Left ventricle myocardium inferior (tissue), 1 donor: ENCODE results near the gene FNTB. TPM values are rescaled to one million over a fixed set of nuclear protein-coding genes. Genes with fewer than 3 reads are reported as not detected.

Source experiments
- DNase-seq: peaks from one replicate; pipeline ENCODE4 v3.0.0-alpha.2; 2020
- H3K27ac ChIP-seq: fragments of 200-600 bp; replicated peaks from 2 replicates; pipeline ENCODE4 v1.8.0; 2021
- H3K27me3 ChIP-seq: fragments of 200-600 bp; 2 replicates; pipeline ENCODE4 v1.8.0; 2021; ENCODE audit warnings: low read depth
- H3K36me3 ChIP-seq: fragments of 200-600 bp; 2 replicates; pipeline ENCODE4 v1.8.0; 2021
- H3K4me1 ChIP-seq: fragments of 200-600 bp; 2 replicates; pipeline ENCODE4 v1.8.0; 2021
- H3K4me3 ChIP-seq: fragments of 200-600 bp; 2 replicates; pipeline ENCODE4 v1.8.0; 2021; ENCODE audit warnings: mild to moderate bottlenecking, moderate library complexity
- H3K9me3 ChIP-seq: fragments of 200-600 bp; replicated peaks from 2 replicates; pipeline ENCODE4 v1.8.0; 2021
- intact Hi-C: fragments of 100-400 bp; cut with micrococcal nuclease; formaldehyde crosslinking; loops from one replicate; pipeline ENCODE4 v1.11.0; 2022
- total RNA-seq: library from RNA; stranded (reverse); fragmentation: NEBNext Ultra II Directional; extraction: Animal tissue kit (Norgen Biotek cat#: 25700); gene quantifications from one replicate; pipeline ENCODE4 v1.2.1, GENCODE V29; 2021
- TF ChIP-seq, protein P1 (sequence below): fragments of 200-600 bp; IDR thresholded peaks from 2 replicates; pipeline ENCODE4 v1.8.0; 2021; ENCODE audit warnings: antibody characterized with exemption, mild to moderate bottlenecking, borderline replicate concordance
- donor health status: DM: no; HTN: yes; CAD: no; lungs with severe emphysema.

Gene FNTB
- total RNA-seq, 1 donor from 2014 or later = 17.9 TPM

DNA sequence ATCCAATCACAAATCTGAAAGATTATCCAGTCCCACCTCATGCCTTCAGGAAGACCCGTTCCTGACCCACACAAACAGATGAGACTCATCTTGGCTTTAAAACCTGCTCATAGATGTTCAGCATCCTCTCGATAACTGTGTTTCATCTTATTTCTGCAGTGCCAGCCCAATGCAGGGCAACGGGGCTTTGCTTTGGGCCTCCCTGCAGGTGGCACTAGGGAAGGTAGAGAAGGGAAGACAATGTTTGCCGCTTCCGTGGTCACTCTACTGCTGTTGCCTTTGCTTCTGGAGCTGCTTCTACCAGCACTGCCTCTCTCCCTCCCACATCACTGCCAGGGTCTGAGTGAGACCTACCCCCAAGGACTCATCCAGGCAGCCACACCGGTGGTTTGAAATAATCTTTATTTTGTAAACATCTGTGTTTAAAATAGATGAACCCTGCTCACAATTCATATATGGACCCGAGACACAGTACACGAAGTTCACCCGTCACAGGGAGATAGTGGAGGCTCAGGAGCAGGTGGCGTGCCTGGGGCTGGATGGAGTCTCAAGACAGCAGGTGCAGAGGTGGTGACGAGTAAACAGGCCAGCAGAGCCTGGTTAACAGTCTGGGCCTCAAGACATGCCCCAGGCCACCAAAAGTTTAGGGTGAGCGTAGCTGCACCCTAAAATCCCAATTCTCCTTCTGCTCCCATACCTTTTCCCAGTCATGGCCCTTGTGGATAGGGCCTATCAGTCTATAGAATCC is 41.1 kb upstream of the FNTB start:
- Histone ChIP-seq H3K4me1 (peaks cover 25% of the 10 kb centered on the region), H3K4me3 (no peak overlapping the region), H3K27me3 (no peaks in the 10 kb centered on the region), H3K36me3 (peaks cover 9% of the 10 kb centered on the region), H3K9me3 (no peaks in the 10 kb centered on the region), H3K27ac (no peak overlapping the region)
- intact Hi-C loops = no loop called here
- TF ChIP-seq, protein P1, sequence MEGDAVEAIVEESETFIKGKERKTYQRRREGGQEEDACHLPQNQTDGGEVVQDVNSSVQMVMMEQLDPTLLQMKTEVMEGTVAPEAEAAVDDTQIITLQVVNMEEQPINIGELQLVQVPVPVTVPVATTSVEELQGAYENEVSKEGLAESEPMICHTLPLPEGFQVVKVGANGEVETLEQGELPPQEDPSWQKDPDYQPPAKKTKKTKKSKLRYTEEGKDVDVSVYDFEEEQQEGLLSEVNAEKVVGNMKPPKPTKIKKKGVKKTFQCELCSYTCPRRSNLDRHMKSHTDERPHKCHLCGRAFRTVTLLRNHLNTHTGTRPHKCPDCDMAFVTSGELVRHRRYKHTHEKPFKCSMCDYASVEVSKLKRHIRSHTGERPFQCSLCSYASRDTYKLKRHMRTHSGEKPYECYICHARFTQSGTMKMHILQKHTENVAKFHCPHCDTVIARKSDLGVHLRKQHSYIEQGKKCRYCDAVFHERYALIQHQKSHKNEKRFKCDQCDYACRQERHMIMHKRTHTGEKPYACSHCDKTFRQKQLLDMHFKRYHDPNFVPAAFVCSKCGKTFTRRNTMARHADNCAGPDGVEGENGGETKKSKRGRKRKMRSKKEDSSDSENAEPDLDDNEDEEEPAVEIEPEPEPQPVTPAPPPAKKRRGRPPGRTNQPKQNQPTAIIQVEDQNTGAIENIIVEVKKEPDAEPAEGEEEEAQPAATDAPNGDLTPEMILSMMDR = no peak
- no peak for DNase-seq

DNA sequence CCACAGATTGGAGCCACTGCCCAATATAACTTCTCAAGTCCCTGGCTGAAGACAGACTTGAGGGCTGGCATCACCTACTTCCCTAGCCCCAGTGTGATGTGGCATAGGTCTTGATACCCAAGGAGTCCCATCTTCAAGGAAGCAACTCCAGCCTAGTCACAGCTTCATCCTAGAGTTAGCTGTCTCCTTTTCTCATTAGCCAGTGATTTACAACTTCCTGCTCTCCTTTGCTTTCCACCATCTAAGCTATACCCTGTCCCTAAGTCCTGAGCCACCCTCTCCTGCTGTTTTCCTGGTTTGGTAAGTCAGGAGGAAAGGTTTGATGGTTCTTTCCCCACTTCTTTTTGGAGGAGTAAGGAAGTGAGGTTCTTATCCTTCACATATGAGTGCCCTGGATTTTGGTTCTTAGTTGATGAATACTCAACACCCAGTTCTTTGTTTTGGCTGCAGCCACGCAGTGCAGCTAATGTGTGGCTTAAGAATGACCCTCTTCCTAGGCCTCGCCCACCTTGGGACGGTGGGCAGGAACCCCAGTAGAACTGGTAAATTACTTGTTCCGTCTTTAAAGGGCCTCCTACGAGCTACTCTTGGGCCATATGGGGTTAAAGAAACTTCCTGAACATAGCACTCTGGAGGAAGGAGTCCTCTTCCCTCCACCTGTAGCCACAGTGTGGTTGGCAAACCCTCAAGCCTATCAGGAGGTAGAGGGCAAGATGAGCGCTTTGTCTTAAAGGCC is 40.2 kb upstream of the FNTB start:
- TF ChIP-seq, protein P1 = no peak
- no peak for DNase-seq
- Histone ChIP-seq H3K4me3 (no peak overlapping the region), H3K27me3 (no peaks in the 10 kb centered on the region), H3K27ac (no peak overlapping the region), H3K9me3 (no peaks in the 10 kb centered on the region), H3K4me1 (peaks cover 30% of the 10 kb centered on the region), H3K36me3 (peaks cover 9% of the 10 kb centered on the region)
- intact Hi-C loops = no loop called here

DNA sequence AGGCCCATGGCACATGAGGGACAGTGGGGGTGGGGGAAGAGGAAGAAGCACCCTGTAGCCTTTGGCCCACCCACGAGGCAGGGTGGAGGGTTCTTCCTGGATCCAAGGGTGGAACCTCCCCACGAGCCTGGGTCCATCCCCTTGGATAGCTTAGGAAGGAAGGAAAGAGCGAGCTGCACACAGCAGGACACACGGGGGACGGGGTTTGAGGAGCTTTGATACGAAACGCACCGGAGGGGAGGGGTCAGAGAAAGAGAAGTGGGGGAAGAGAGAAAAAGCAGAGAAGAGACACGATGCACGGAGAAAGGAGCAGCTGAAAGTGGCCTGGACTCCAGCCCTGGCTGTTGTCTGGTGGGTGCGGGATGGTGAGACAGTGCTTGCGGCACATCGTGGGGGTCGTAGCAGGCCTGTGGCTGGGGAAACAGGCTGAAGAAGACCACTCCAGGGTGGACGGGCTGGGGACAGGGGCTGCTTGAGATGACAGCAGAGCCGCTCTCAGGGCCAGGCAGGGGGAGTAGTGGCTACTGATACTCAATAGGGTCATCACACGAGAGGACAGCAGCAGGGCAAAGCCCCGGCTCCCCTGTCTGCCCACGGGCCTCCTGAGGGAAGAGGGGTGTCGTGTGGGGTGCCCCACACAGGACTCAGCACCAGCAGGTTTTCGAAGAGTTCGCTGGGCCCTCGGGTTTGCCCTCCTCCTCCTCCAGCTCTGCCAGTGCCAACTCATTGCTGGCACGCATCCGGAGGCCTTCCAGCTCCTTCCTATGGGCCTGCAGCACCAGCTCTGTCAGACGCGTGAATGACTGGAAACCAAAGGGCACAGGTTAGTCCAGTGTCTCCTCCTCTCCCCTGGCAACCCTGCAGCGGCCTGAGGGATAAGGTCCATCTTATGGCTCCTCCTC is 38.7 kb upstream of the FNTB start:
- peaks cover 9% of the 10 kb centered on the region for H3K36me3 ChIP-seq
- peaks cover 45% of the 10 kb centered on the region for H3K4me1 ChIP-seq
- peak overlapping the region; percentile 57 for H3K27ac ChIP-seq
- no peaks in the 10 kb centered on the region for H3K27me3 ChIP-seq
- TF ChIP-seq, protein P1 = no peak
- H3K4me3 ChIP-seq = no peak overlapping the region
- intact Hi-C loops = no loop called here
- peak; percentile 51 for DNase-seq
- H3K9me3 ChIP-seq = no peaks in the 10 kb centered on the region

DNA sequence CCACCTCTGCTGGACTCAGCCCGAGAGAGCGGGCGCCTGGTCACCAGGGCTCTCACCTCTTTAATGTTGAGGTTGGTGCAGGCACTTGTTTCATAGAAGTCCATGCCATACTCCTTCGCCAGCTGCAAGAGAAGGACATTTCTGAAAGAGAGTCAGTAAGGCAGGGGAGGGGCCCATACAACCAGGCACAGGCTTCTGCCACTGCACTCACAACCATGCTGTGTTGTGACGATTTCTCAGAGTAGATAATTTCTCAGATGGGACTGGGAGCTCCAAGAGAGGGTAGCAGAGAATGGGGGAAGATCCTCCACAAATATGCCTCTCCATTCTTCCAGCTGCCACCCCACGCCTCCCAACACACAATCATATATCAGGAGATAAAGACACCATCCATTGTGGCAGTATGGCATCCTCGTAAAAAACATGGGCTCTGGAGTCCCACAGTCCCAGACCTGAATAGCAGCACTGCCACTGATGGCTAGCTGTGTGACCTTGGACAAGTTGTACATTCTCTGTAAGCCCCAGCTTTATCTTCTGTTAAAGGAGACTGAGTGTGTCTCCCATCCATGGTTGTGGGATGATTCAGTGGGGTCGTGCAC is 38.0 kb upstream of the FNTB start:
- Histone ChIP-seq H3K4me3 (no peak overlapping the region), H3K27ac (peak overlapping the region; percentile 57), H3K9me3 (no peaks in the 10 kb centered on the region), H3K36me3 (peaks cover 9% of the 10 kb centered on the region), H3K4me1 (peaks cover 51% of the 10 kb centered on the region), H3K27me3 (no peaks in the 10 kb centered on the region)
- intact Hi-C loops = no loop called here
- no peak for DNase-seq
- TF ChIP-seq, protein P1 = no peak

DNA sequence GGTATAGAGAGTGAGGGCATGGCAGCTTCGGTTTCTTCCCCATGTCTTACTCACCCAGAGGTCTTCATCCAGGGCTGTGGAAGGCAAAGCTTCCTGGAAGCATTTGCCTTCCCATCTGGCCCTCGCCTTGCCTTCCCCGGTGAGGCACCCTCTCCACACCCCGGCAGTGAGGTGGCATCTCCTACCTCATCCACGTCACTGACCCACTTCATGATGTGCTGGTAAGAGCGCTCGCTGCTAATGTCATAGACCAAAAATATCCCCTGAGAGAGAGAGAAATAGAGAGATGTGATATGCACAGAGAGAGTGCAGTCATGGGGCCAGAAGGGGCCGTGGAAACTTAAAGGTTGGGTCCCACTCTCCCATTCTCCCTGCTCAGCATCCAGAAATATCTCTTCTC is 35.8 kb upstream of the FNTB start:
- peaks cover 51% of the 10 kb centered on the region for H3K4me1 ChIP-seq
- peak overlapping the region; percentile 91 for H3K27ac ChIP-seq
- peak; percentile 69 for DNase-seq
- H3K27me3 ChIP-seq = no peaks in the 10 kb centered on the region
- H3K9me3 ChIP-seq = no peaks in the 10 kb centered on the region
- TF ChIP-seq, protein P1 = no peak
- intact Hi-C loops = no loop called here
- H3K4me3 ChIP-seq = peak overlapping the region; percentile 49
- peaks cover 9% of the 10 kb centered on the region for H3K36me3 ChIP-seq
